Pons (tissue), 1 donor: Measurements from ENCODE around the gene COL1A2.

Experiments
- DNase-seq: peaks from one replicate; pipeline ENCODE4 v3.0.0-alpha.2; 2016; ENCODE audit warnings: low spot score

Gene COL1A2

GRCh38 chr7:94382746-94383145 is 11.9 kb upstream of the COL1A2 start:
- no peak for DNase-seq

GRCh38 chr7:94384315-94384714 is 10.4 kb upstream of the COL1A2 start:
- DNase-seq: no peak

- DNase-seq: no peak
Measured at GRCh38 chr7:94386416-94386815, 8.3 kb upstream of the COL1A2 start.

DNA sequence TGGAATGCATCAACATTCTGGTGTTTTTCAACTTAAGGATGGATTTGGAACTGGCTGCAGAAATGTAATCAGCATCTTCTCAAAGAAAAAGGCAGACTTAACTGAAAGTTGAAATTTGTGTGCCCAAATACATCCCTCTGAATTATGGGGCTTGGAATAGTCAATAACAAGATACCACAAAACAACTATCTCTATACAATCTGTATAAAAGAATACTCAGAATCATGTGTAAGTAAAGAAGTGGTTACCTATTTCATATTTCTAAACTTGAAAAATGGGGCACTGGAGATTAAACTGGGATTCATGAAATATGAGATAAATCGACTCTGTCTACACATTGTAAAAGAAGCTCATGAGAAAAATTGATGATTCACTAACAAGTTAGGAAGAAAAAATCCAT is 6.2 kb upstream of the COL1A2 start:
- DNase-seq: no peak

GRCh38 chr7:94389381-94389780 is 5.3 kb upstream of the COL1A2 start:
- no peak for DNase-seq

- no peak for DNase-seq
Measured at GRCh38 chr7:94391726-94392392, 2.8 kb upstream of the COL1A2 start.

DNA sequence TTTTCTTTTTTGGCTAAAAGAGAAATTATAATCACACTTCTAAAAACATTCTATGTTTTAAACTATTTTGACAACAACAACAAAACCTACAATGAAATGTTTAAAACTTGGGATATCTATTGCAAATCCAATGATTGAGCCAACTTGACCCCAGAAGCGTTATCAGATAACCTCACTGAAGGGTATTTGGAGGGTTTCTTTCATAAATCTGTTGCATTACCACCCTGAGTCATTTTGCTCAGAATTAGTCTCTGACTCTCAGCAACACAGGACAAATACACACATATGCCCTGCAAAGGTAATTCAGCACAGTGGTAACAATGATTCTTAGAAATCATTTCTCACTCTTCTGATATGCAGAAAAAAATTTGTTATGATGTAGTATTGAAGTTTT is 2.3 kb upstream of the COL1A2 start:
- DNase-seq: no peak

DNA sequence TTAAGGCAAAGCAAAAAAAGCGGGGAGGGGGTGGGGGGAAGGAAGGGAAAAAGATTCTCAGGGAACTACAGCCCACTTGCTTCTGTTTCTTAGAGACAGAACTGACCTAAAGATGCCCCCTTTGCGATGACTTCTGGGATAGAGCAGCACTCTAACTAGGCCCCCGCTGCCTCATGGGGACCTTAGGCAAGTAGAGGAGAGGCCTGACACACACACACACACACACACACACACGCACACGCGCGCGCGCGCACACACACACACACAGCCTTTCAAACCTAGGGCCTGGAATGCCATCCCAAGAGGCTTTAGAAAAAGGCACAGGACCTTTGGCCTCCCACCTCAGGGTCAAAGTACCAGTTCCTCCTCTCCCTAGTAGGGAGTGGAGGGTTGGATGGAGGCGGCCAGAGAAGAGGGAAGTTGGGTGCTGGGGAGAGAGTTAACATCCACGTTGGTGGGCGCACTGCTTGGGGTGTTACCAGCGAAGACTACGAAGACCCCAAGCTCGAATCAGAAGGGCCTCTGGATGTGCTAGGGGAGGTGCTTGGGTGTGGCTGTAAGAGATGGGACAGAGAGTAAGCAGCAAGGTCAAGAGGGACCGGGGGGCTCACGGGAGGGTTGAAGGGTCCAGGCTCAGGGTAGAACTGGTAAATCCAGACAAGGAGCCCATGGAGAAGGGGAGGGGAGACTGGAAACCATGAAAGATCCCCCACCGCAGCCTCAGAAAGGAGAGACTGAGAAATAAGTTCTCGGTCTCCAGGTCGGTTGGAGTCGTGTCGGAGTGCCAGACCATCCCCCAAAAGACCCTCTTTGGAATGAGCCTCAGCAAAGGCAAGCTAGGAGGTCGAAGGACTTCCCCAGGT is 1.2 kb upstream of the COL1A2 start:
- DNase-seq: no peak

DNA sequence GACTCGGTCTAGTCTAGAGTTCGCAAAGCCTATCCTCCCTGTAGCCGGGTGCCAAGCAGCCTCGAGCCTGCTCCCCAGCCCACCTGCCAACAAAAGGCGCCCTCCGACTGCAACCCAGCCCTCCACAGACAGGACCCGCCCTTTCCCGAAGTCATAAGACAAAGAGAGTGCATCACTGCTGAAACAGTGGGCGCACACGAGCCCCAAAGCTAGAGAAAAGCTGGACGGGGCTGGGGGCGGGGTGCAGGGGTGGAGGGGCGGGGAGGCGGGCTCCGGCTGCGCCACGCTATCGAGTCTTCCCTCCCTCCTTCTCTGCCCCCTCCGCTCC is 622 bp upstream of the COL1A2 start:
- DNase-seq: no peak

GRCh38 chr7:94395141-94396036 is 694 bp downstream of the COL1A2 start:
- DNase-seq: peak; percentile 66

DNA sequence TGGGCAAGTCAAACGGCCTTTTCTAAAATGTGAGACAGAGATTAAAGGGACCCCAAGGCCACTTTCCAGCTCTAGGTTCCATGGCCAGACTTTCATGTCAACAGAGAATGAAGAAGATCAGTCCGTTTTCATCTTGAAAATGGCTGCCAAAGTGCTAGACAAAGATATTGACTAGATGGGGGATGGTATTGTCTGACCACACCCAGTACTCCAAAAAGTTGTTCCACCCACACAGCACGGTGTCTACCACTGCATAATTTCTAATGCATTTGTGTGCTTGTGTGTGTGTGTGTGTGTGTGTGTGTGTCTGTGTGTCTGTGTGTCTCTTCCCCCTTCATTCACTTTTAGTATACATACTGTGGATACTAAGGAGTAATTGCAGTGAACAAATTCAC is 1.3 kb downstream of the COL1A2 start:
- DNase-seq: no peak

DNA sequence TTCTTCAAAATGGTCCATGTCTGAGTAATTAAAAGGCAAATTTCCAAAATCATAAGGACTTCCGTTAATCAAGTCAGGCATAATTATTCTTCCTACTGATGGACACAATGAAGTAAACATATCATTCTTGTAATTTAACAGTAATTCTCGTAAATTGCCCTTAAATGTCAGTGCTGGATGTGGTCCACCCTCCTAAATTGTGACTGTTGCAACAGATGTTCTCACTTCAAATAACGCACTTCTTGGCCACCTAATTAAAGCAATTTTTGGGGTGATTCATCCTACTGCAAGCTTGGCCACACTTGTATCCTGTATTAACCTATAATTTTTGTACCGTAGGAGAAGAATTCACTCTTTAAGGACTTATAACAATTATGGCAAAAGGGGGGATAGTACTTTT is 1.9 kb downstream of the COL1A2 start:
- DNase-seq: no peak

GRCh38 chr7:94397722-94398121 is 3.0 kb downstream of the COL1A2 start:
- no peak for DNase-seq

DNA sequence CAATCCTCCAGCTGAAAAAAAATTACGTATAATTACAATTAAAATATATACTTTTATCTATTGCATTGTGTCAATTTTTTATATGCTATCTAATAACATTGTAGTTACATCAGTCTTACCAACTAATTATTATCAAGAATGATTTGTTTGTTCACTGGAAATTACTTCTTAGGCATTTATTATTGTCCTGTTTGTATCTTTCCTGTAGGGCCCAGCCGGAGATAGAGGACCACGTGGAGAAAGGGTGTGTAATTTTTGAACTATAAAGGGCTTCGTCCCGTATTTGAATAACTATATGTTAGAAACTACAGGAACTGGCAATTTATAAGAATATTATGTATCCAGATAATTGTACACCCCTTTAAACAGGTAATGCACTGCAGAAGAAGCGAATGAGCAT is 4.1 kb downstream of the COL1A2 start:
- DNase-seq: no peak

GRCh38 chr7:94400022-94400421 is 5.3 kb downstream of the COL1A2 start:
- no peak for DNase-seq

- no peak for DNase-seq
Measured at GRCh38 chr7:94400643-94401427, 6.1 kb downstream of the COL1A2 start.

DNA sequence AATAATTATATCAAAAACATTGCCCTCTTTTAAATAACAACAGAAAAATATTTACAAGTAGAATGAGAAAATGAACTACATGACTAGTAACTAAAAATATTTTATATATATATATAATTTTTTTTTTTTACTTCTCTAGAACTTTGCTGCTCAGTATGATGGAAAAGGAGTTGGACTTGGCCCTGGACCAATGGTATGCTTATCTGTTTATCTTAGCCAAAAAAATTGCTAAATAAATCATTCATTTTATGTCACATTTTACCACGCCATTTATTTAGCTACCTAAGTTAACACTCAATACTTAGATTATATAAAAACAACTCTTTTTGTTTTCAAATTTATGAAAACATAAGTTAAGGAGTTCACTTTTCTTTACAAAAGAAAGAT is 6.7 kb downstream of the COL1A2 start:
- DNase-seq: no peak

GRCh38 chr7:94403546-94403945 is 8.9 kb downstream of the COL1A2 start:
- DNase-seq: no peak

- DNase-seq: no peak
Measured at GRCh38 chr7:94405506-94405905, 10.8 kb downstream of the COL1A2 start.

GRCh38 chr7:94406696-94407095 is 12.0 kb downstream of the COL1A2 start:
- DNase-seq: no peak

DNA sequence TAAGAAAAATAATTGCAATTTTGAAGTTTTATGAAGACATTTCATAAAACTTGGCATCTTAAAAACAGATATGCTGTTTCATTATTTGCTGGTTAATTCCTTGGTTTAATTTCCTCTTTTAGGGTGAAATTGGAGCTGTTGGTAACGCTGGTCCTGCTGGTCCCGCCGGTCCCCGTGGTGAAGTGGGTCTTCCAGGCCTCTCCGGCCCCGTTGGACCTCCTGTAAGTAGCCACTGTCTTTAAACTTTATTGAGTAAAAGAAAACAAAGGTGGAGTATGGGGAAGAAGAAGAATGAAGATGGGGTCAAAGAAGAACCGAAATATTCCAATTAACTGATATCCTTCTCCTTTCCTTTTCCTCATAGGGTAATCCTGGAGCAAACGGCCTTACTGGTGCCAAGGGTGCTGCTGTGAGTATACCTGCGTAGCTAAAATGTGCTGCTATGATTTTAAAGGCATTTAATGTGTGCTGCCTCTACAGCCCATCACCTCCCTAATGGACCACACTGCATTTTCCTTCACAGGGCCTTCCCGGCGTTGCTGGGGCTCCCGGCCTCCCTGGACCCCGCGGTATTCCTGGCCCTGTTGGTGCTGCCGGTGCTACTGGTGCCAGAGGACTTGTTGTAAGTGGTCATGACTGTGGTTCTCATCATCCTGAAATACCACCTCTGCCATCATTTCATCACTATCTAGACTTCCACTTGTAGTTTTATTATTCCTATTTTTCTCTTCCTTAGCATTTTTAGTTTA is 14.7 kb downstream of the COL1A2 start:
- no peak for DNase-seq
